Smooth muscle cell (in vitro differentiated cells): ENCODE data around the gene PLXNB2. TPM values are rescaled to one million over a fixed set of nuclear protein-coding genes. Genes with fewer than 3 reads are reported as not detected.

Source experiments
- DNase-seq: peaks from one replicate; lab custom pipeline; 2025; ENCODE audit not compliant: unreplicated experiment; lab: John Stamatoyannopoulos, UW
- H2AFZ ChIP-seq: fragments of 200-600 bp; sonication (generic); 2 replicates; pipeline ENCODE4 v1.6.0; 2016; ENCODE audit warnings: antibody characterized with exemption, low read depth, mild to moderate bottlenecking
- H3F3A ChIP-seq: fragments of 200-600 bp; sonication (generic); 2 replicates; pipeline ENCODE4 v1.6.0; 2017; ENCODE audit warnings: antibody characterized with exemption, low read depth
- H3K27ac ChIP-seq: fragments of 200-600 bp; sonication (generic); 2 replicates; pipeline ENCODE4 v1.5.1; 2016; ENCODE audit warnings: low read depth, mild to moderate bottlenecking
- H3K27me3 ChIP-seq: fragments of 200-600 bp; sonication (generic); 2 replicates; pipeline ENCODE4 v1.6.1; 2016; ENCODE audit warnings: low read depth, mild to moderate bottlenecking
- H3K36me3 ChIP-seq: fragments of 200-600 bp; sonication (generic); 2 replicates; pipeline ENCODE4 v1.5.1; 2016; ENCODE audit warnings: low read depth
- H3K4me1 ChIP-seq: fragments of 200-600 bp; sonication (generic); 2 replicates; pipeline ENCODE4 v1.5.1; 2016; ENCODE audit warnings: low read depth
- H3K4me2 ChIP-seq: fragments of 200-600 bp; sonication (generic); 2 replicates; pipeline ENCODE4 v1.6.0; 2016; ENCODE audit warnings: mild to moderate bottlenecking
- H3K4me3 ChIP-seq: fragments of 200-600 bp; sonication (generic); 2 replicates; pipeline ENCODE4 v1.5.1; 2016; ENCODE audit warnings: mild to moderate bottlenecking
- H3K79me2 ChIP-seq: fragments of 200-600 bp; sonication (generic); 2 replicates; pipeline ENCODE4 v1.6.0; 2016; ENCODE audit warnings: low read depth, mild to moderate bottlenecking
- H3K9ac ChIP-seq: fragments of 200-600 bp; sonication (generic); 2 replicates; pipeline ENCODE4 v1.6.0; 2016; ENCODE audit warnings: low read depth
- H3K9me3 ChIP-seq: fragments of 200-600 bp; sonication (generic); replicated peaks from 2 replicates; pipeline ENCODE4 v1.5.1; 2016; ENCODE audit warnings: low read depth
- H4K20me1 ChIP-seq: fragments of 200-600 bp; sonication (generic); 2 replicates; pipeline ENCODE4 v1.6.0; 2016; ENCODE audit warnings: low read depth
- WGBS: methylation state at CpG from one replicate; pipeline ENCODE4 v1.1.7; 2016; ENCODE audit warnings: low lambda C conversion rate; 5-methylcytosine and 5-hydroxymethylcytosine counted together
- polyA plus RNA-seq: library from polyadenylated mRNA; unstranded; fragments of >200 nt; fragmentation: Nextera tagmentation; extraction: Ambion mirVana; gene quantifications from 2 replicates; pipeline ENCODE4 v1.2.1, GENCODE V29; 2016
- total RNA-seq: library from RNA; depleted of rRNA; stranded (reverse); fragments of >200 nt; gene quantifications from 2 replicates; pipeline ENCODE4 v1.2.3, GENCODE V29; 2014
- TF ChIP-seq, protein P1 (sequence below): fragments of 200-600 bp; sonication (generic); IDR thresholded peaks from 2 replicates; pipeline ENCODE4 v1.5.1; 2017; ENCODE audit warnings: borderline replicate concordance, mild to moderate bottlenecking, antibody characterized with exemption; ENCODE audit not compliant: insufficient read depth, poor library complexity, severe bottlenecking

The PLXNB2 gene
- total and polyA plus RNA-seq, 2 experiments from 2014 or later = 195 to 210 TPM

DNA sequence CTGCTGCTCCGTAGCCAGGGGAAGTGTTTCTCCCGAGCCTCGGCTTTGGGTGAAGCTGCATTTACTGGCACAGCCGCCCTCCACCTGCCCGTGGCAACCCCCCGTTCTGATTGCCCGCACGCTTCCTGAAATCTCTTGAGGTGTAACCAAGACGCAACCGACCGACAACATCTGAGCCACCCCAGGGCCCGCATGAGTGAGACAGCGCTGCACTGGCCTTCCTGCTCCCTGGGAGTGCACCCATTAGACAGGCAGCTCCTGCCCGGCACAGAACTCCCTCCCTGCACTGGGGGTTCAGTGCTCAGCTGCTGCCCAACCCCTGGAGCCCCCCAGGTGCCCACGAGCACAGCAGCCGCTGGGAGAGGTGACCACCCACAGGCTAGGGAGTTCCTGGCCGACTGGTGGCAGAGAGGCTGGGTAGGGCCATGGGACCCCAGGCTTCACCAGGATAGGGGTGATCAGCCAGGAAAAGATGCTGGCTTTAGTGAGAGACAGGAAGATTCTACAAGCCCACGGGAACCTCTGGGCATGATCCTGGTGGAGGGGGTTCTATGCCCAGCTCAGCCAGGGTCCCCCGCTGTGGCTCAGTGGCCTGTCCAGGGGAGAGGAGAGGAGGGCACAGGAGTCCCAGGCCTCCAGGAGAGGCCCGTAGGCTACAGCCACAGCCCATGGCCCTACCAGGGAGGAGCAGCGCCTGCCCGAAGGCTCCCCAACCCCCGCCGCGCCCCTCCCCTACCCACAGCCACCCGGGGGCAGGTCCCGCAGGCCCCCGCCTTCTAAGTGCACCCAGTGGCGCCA is 14.6 kb downstream of the PLXNB2 start:
- Histone ChIP-seq H2AFZ (no peak overlapping the region), H3K79me2 (peaks cover 98% of the 10 kb centered on the region), H3F3A (peaks cover 6% of the 10 kb centered on the region), H3K27me3 (no peaks in the 10 kb centered on the region), H3K9ac (peak overlapping the region; percentile 45), H3K4me2 (peak overlapping the region; percentile 84), H4K20me1 (peaks cover 100% of the 10 kb centered on the region), H3K9me3 (no peaks in the 10 kb centered on the region), H3K4me1 (peaks cover 20% of the 10 kb centered on the region), H3K27ac (peak overlapping the region; percentile 90), H3K4me3 (peak overlapping the region; percentile 29), H3K36me3 (no peaks in the 10 kb centered on the region)
- DNase-seq = no peak
- TF ChIP-seq, protein P1, sequence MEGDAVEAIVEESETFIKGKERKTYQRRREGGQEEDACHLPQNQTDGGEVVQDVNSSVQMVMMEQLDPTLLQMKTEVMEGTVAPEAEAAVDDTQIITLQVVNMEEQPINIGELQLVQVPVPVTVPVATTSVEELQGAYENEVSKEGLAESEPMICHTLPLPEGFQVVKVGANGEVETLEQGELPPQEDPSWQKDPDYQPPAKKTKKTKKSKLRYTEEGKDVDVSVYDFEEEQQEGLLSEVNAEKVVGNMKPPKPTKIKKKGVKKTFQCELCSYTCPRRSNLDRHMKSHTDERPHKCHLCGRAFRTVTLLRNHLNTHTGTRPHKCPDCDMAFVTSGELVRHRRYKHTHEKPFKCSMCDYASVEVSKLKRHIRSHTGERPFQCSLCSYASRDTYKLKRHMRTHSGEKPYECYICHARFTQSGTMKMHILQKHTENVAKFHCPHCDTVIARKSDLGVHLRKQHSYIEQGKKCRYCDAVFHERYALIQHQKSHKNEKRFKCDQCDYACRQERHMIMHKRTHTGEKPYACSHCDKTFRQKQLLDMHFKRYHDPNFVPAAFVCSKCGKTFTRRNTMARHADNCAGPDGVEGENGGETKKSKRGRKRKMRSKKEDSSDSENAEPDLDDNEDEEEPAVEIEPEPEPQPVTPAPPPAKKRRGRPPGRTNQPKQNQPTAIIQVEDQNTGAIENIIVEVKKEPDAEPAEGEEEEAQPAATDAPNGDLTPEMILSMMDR = no peak
- 86% methylated on average over 19 of the region's 29 CpGs for WGBS

DNA sequence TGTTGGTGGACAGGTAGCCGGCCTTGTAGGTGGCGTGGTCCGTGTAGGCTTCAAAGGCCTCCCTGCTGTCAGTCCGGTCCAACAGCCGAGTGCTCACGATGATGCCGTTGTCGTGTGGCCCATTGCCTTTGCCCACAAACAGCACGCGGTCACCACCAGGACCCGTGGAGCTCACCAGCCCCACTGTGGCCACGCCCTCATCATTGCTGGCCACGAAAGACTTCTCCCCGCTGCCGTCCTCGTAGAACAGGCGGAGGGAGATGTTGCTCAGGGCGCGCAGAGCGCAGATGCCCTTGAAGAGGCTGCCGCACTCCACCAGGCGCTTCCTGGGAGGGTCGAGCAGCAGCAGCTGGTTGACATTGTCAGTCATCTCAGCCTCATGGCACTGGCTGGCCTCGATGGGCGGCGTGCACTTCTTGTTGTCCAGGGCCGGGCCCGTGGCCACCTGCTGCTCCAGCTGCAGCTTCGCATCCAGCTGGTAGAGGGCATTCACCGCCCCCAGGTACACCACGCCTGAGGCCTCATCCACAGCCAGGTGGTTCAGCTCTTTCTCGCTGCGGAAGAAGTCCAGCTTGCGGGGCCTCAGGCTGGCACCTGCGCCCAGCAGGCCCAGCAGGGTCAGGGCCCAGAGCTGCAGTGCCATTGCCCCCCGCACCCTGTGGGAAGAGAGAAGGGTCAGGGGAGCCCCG is 17.4 kb downstream of the PLXNB2 start:
- Histone ChIP-seq H3F3A (no peaks in the 10 kb centered on the region), H4K20me1 (peaks cover 96% of the 10 kb centered on the region), H2AFZ (no peak overlapping the region), H3K79me2 (peaks cover 92% of the 10 kb centered on the region), H3K36me3 (no peaks in the 10 kb centered on the region), H3K27me3 (no peaks in the 10 kb centered on the region), H3K4me3 (no peak overlapping the region), H3K27ac (no peak overlapping the region), H3K9me3 (no peaks in the 10 kb centered on the region), H3K9ac (no peak overlapping the region), H3K4me1 (peaks cover 20% of the 10 kb centered on the region), H3K4me2 (no peak overlapping the region)
- TF ChIP-seq, protein P1 = no peak
- WGBS = 98% methylated on average over 35 of the region's 37 CpGs
- DNase-seq = no peak

DNA sequence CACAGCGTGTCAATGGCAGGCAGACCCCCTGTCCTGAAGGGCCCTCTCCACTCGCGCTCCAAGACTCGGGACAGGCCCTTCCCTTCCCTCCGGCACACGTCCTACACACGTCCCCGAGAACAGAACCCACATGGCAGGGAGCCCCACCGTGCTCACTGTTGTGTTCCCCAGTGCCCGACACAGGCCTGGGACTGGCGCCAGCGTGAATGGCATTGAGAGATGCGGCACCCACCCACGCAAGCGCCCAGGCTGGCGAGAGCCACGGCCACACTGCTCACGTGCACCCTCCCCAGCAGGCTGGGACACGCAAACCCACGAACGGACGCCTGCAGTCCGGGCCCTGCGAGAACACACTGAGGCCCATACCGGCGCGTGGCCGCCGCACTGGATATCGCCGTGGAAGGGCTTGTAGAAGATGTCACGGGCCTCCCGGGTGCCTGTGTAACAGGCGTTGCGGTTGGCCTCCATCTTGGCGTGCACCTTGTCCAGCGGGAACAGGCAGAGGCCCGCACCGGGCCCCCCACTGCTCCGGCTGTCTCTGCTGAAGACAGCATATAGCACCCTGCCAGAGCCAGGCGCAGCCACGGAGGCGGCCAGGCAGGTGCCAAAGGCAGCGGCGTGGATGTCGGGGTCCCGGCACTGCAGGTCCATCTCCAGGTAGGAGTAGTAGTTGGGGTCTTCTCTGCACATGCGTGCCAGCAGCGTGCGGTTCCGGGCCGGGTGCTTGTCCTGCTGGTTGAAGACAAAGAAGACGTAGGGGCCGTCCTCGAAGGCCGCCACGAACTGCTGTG is 18.1 kb downstream of the PLXNB2 start:
- Histone ChIP-seq H3K27me3 (no peaks in the 10 kb centered on the region), H3K27ac (no peak overlapping the region), H3K79me2 (peaks cover 85% of the 10 kb centered on the region), H3F3A (no peaks in the 10 kb centered on the region), H3K4me3 (no peak overlapping the region), H2AFZ (no peak overlapping the region), H3K4me1 (peaks cover 20% of the 10 kb centered on the region), H3K9ac (no peak overlapping the region), H4K20me1 (peaks cover 96% of the 10 kb centered on the region), H3K9me3 (no peaks in the 10 kb centered on the region), H3K36me3 (no peaks in the 10 kb centered on the region), H3K4me2 (no peak overlapping the region)
- DNase-seq = no peak
- WGBS = 98% methylated on average over 57 of the region's 57 CpGs
- TF ChIP-seq, protein P1 = no peak
